Spleen (tissue), 7 donors: Measurements from ENCODE around the gene VSIG4.

Experiments
- POLR2A ChIP-seq, 3 donors: fragments of 450-650 bp; IDR thresholded peaks; one replicate each; pipeline ENCODE4 v1.5.1; 2017; ENCODE audit warnings: antibody characterized with exemption in 3 of 3, mild to moderate bottlenecking in 1 of 3
- POLR2AphosphoS5 ChIP-seq, 3 donors: sonication (generic); formaldehyde crosslinking; IDR thresholded peaks; one replicate each; pipeline ENCODE4 v1.5.1; 2017; ENCODE audit warnings: antibody characterized with exemption in 3 of 3
- TF ChIP-seq, protein P1 (sequence below), 11 experiments: fragments of 200-600 bp in 7 of 11; fragments of 450-650 bp in 4 of 11; sonication (generic) in 4 of 11; IDR thresholded peaks in 8 of 11; conservative IDR thresholded peaks in 3 of 11; 1 replicate in 7 of 11; 2 replicates in 4 of 11; pipeline versions ENCODE4 v1.4.0 to v1.8.0; 2016 to 2021; ENCODE audit warnings: antibody characterized with exemption in 11 of 11, inconsistent platforms in 4 of 11, mild to moderate bottlenecking in 1 of 11
- donor health status: DM: no; HTN: no; CAD: no; lungs with moderate emphysema.
- donor health status: DM: no; HTN: no; CAD: no.
- donor health status: DM: no; HTN: no; CAD: no.

DNA sequence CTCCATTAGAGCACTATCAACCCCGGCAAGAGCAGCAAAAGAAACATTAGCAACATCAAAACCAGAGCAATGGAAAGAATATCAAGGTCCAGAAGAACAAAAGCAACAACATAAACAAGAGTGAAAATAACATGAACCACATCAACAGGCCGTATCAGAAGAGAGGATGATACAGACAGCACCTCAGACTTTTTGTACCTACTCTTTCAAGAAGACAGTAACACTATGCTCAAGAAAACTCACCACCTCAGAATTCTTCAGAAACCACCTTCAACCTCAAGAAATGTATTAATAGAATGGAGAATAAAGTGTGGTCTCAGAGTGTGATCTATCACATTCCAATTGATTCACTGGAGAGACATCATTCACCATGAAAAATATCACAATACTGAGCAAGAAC lies 46.5 kb downstream of the VSIG4 start:
- TF ChIP-seq POLR2A (IDR thresholded peaks at IDR 0.05) (no peak), POLR2AphosphoS5 (IDR thresholded peaks at IDR 0.05) (no peak)
- TF ChIP-seq, protein P1, sequence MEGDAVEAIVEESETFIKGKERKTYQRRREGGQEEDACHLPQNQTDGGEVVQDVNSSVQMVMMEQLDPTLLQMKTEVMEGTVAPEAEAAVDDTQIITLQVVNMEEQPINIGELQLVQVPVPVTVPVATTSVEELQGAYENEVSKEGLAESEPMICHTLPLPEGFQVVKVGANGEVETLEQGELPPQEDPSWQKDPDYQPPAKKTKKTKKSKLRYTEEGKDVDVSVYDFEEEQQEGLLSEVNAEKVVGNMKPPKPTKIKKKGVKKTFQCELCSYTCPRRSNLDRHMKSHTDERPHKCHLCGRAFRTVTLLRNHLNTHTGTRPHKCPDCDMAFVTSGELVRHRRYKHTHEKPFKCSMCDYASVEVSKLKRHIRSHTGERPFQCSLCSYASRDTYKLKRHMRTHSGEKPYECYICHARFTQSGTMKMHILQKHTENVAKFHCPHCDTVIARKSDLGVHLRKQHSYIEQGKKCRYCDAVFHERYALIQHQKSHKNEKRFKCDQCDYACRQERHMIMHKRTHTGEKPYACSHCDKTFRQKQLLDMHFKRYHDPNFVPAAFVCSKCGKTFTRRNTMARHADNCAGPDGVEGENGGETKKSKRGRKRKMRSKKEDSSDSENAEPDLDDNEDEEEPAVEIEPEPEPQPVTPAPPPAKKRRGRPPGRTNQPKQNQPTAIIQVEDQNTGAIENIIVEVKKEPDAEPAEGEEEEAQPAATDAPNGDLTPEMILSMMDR (IDR thresholded peaks at IDR 0.05 in 8 of 11, conservative IDR thresholded peaks at IDR 0.05 in 3 of 11), result no peak
